ENCODE data around the gene MACROD2. TPM values are rescaled to one million over a fixed set of nuclear protein-coding genes. Genes with fewer than 3 reads are reported as not detected.

The MACROD2 gene
- total RNA-seq, 1 experiment from 2014 or later: 1.6 TPM

DNA sequence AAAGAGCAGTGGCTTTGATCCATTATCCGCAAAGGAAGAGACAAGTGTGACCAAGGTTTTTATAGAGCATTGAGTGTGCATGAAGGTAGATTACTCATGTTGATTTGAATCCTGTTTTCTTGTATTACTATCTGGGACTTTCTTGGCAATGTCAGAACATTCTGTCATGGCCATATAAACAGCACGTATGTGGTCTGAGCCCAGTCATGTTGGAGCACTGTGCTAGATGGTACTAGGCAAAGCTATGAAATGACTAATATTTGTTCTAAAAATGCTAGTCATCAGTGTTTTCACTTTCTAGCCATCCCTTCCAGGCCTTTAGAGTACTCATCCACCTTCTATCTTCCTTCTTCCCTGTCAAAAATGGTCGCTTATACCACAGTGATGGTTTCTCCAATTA is 620.7 kb downstream of the MACROD2 start:
- no peak overlapping the region for H3K14ac ChIP-seq (ENCODE audit: insufficient read depth, low read length)
- H4K5ac ChIP-seq (ENCODE audit: insufficient read length, low read depth, low read length): no peak overlapping the region
- H2BK5ac ChIP-seq (ENCODE audit: insufficient read length, low read length): no peak overlapping the region
- no CpG with 5 or more reads among the region's 3 CpGs for WGBS (ENCODE audit: extremely low coverage, insufficient read length, low lambda C conversion rate)
- H3K79me1 ChIP-seq (ENCODE audit: insufficient read depth, low read depth, low read length, poor library complexity, severe bottlenecking): no peaks in the 10 kb centered on the region
- H3K23ac ChIP-seq (ENCODE audit: insufficient read length, low read depth, low read length): no peak overlapping the region
- no peak overlapping the region for H2BK15ac ChIP-seq (ENCODE audit: low read depth, low read length)
- H3K4me1 ChIP-seq (ENCODE audit: insufficient read depth, low read length): no peaks in the 10 kb centered on the region; the same call in 1 of the 2 replicates
- H2BK120ac ChIP-seq (ENCODE audit: low read depth, low read length, poor library complexity, severe bottlenecking): no peak overlapping the region
- Mint-ChIP-seq H3K9me3 (no peaks in the 10 kb centered on the region), H3K27me3 (ENCODE audit: low read depth) (no peaks in the 10 kb centered on the region), H3K4me3 (no peak overlapping the region), H3K4me1 (peaks cover 15 to 17% of the 10 kb centered on the region in 2 experiments), H3K27ac (no peak overlapping the region), H3K36me3 (ENCODE audit: insufficient read depth in 1 of 3, low read depth in 3 of 3) (no peaks in the 10 kb centered on the region)
- H3K27me3 ChIP-seq (ENCODE audit: insufficient read depth, low read length): no peaks in the 10 kb centered on the region
- no peaks in the 10 kb centered on the region for H3K79me2 ChIP-seq (ENCODE audit: insufficient read depth, low read length)
- no peak overlapping the region for H3K56ac ChIP-seq (ENCODE audit: insufficient read length, low read depth, low read length)
- no peak overlapping the region for H3K27ac ChIP-seq (ENCODE audit: insufficient read length, low read depth, low read length)
- H2AK5ac ChIP-seq (ENCODE audit: insufficient read length, low read length): no peak overlapping the region
- H4K20me1 ChIP-seq (ENCODE audit: control insufficient read depth, insufficient read depth, insufficient read length): no peaks in the 10 kb centered on the region
- TF ChIP-seq, protein P1, sequence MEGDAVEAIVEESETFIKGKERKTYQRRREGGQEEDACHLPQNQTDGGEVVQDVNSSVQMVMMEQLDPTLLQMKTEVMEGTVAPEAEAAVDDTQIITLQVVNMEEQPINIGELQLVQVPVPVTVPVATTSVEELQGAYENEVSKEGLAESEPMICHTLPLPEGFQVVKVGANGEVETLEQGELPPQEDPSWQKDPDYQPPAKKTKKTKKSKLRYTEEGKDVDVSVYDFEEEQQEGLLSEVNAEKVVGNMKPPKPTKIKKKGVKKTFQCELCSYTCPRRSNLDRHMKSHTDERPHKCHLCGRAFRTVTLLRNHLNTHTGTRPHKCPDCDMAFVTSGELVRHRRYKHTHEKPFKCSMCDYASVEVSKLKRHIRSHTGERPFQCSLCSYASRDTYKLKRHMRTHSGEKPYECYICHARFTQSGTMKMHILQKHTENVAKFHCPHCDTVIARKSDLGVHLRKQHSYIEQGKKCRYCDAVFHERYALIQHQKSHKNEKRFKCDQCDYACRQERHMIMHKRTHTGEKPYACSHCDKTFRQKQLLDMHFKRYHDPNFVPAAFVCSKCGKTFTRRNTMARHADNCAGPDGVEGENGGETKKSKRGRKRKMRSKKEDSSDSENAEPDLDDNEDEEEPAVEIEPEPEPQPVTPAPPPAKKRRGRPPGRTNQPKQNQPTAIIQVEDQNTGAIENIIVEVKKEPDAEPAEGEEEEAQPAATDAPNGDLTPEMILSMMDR (conservative IDR thresholded peaks at IDR 0.05): no peak
- no peak overlapping the region for H2BK20ac ChIP-seq (ENCODE audit: low read depth, low read length, poor library complexity, severe bottlenecking)
- H3T11ph ChIP-seq (ENCODE audit: low read length): no peak overlapping the region
- H3K18ac ChIP-seq (ENCODE audit: insufficient read length, low read depth, low read length): no peak overlapping the region
- H3K9ac ChIP-seq (ENCODE audit: extremely low read depth, insufficient read length, low read length): no peak overlapping the region
- H3K9me3 ChIP-seq (ENCODE audit: control insufficient read depth, low read depth, low read length): no peaks in the 10 kb centered on the region
- DNase-seq: no peak
- H2BK12ac ChIP-seq (ENCODE audit: insufficient read length, low read depth, low read length): no peak overlapping the region
- no peaks in the 10 kb centered on the region for H3K23me2 ChIP-seq (ENCODE audit: insufficient read length, low read depth, low read length, poor library complexity, severe bottlenecking)
- no peak overlapping the region for H3K4ac ChIP-seq (ENCODE audit: low read depth, low read length)
- no peak overlapping the region for H2AFZ ChIP-seq (ENCODE audit: low read length)
- no peak overlapping the region for H4K91ac ChIP-seq (ENCODE audit: insufficient read length, low read depth, low read length)
- H3K4me2 ChIP-seq (ENCODE audit: insufficient read depth, insufficient read length, low read length): no peak overlapping the region
- no peak overlapping the region for H4K8ac ChIP-seq (replicated peaks; ENCODE audit: insufficient read length, low read depth, low read length)

Measured in H9 (cell line).